Measurements from ENCODE around the gene TMUB2.

TMUB2 gene

GRCh38 chr17:44230140-44230539 lies 43.4 kb downstream of the TMUB2 start:
- Histone ChIP-seq H3K27me3 (ENCODE audit: low read length) (no peaks in the 10 kb centered on the region), H3K9me3 (ENCODE audit: insufficient read depth, low read length) (no peaks in the 10 kb centered on the region), H4K20me1 (ENCODE audit: low read depth, low read length) (no peaks in the 10 kb centered on the region), H3F3A (ENCODE audit: insufficient read depth) (no peaks in the 10 kb centered on the region), H3K36me3 (ENCODE audit: low read length) (no peaks in the 10 kb centered on the region), H3K4me3 (ENCODE audit: insufficient read depth, low read length, poor library complexity, severe bottlenecking) (no peak overlapping the region), H3K9me2 (replicated peaks; ENCODE audit: insufficient read depth, low read length) (no peaks in the 10 kb centered on the region), H3K9ac (ENCODE audit: low read length) (no peak overlapping the region), H3K79me2 (ENCODE audit: insufficient read depth, low read length) (no peaks in the 10 kb centered on the region), H3K27ac (ENCODE audit: low read depth, low read length) (no peak overlapping the region), H3K4me2 (ENCODE audit: low read depth, low read length, poor library complexity, severe bottlenecking) (no peak overlapping the region), H2AFZ (ENCODE audit: low read depth, low read length, severe bottlenecking) (no peak overlapping the region)
- TF ChIP-seq CTCF (IDR thresholded peaks at IDR 0.05; ENCODE audit: insufficient read depth, low read length, poor library complexity, severe bottlenecking) (no peak), EZH2phosphoT487 (conservative IDR thresholded peaks at IDR 0.05; ENCODE audit: low read length) (no peak)

- TF ChIP-seq CTCF (IDR thresholded peaks at IDR 0.05; ENCODE audit: insufficient read depth, low read length, poor library complexity, severe bottlenecking) (no peak), EZH2phosphoT487 (conservative IDR thresholded peaks at IDR 0.05; ENCODE audit: low read length) (no peak)
- H3K27me3 ChIP-seq (ENCODE audit: low read length), result no peaks in the 10 kb centered on the region
- H3K79me2 ChIP-seq (ENCODE audit: insufficient read depth, low read length), result no peaks in the 10 kb centered on the region
- H3K9ac ChIP-seq (ENCODE audit: low read length), result no peak overlapping the region
- no peaks in the 10 kb centered on the region for H4K20me1 ChIP-seq (ENCODE audit: low read depth, low read length)
- no peak overlapping the region for H3K4me3 ChIP-seq (ENCODE audit: insufficient read depth, low read length, poor library complexity, severe bottlenecking)
- H3K9me3 ChIP-seq (ENCODE audit: insufficient read depth, low read length), result no peaks in the 10 kb centered on the region
- H3K4me2 ChIP-seq (ENCODE audit: low read depth, low read length, poor library complexity, severe bottlenecking), result no peak overlapping the region
- no peak overlapping the region for H2AFZ ChIP-seq (ENCODE audit: low read depth, low read length, severe bottlenecking)
- H3K9me2 ChIP-seq (replicated peaks; ENCODE audit: insufficient read depth, low read length), result no peaks in the 10 kb centered on the region
- no peak overlapping the region for H3K27ac ChIP-seq (ENCODE audit: low read depth, low read length)
- H3F3A ChIP-seq (ENCODE audit: insufficient read depth), result no peaks in the 10 kb centered on the region
- no peaks in the 10 kb centered on the region for H3K36me3 ChIP-seq (ENCODE audit: low read length)
Observed at GRCh38 chr17:44232061-44232460, 45.3 kb downstream of the TMUB2 start.

GRCh38 chr17:44233582-44233981 lies 46.8 kb downstream of the TMUB2 start:
- Histone ChIP-seq H3K79me2 (ENCODE audit: insufficient read depth, low read length) (no peaks in the 10 kb centered on the region), H3K9me3 (ENCODE audit: insufficient read depth, low read length) (no peaks in the 10 kb centered on the region), H3K27ac (ENCODE audit: low read depth, low read length) (no peak overlapping the region), H3F3A (ENCODE audit: insufficient read depth) (no peaks in the 10 kb centered on the region), H3K4me2 (ENCODE audit: low read depth, low read length, poor library complexity, severe bottlenecking) (no peak overlapping the region), H3K9ac (ENCODE audit: low read length) (no peak overlapping the region), H3K27me3 (ENCODE audit: low read length) (no peaks in the 10 kb centered on the region), H3K36me3 (ENCODE audit: low read length) (no peaks in the 10 kb centered on the region), H3K4me3 (ENCODE audit: insufficient read depth, low read length, poor library complexity, severe bottlenecking) (no peak overlapping the region), H2AFZ (ENCODE audit: low read depth, low read length, severe bottlenecking) (no peak overlapping the region), H4K20me1 (ENCODE audit: low read depth, low read length) (no peaks in the 10 kb centered on the region), H3K9me2 (replicated peaks; ENCODE audit: insufficient read depth, low read length) (no peaks in the 10 kb centered on the region)
- no peak for TF ChIP-seq CTCF (IDR thresholded peaks at IDR 0.05; ENCODE audit: insufficient read depth, low read length, poor library complexity, severe bottlenecking)
- no peak for TF ChIP-seq EZH2phosphoT487 (conservative IDR thresholded peaks at IDR 0.05; ENCODE audit: low read length)

GRCh38 chr17:44235583-44235936 lies 48.8 kb downstream of the TMUB2 start:
- Histone ChIP-seq H3K9ac (ENCODE audit: low read length) (no peak overlapping the region), H3K4me2 (ENCODE audit: low read depth, low read length, poor library complexity, severe bottlenecking) (no peak overlapping the region), H4K20me1 (ENCODE audit: low read depth, low read length) (no peaks in the 10 kb centered on the region), H3F3A (ENCODE audit: insufficient read depth) (no peaks in the 10 kb centered on the region), H3K9me2 (replicated peaks; ENCODE audit: insufficient read depth, low read length) (no peaks in the 10 kb centered on the region), H3K36me3 (ENCODE audit: low read length) (no peaks in the 10 kb centered on the region), H2AFZ (ENCODE audit: low read depth, low read length, severe bottlenecking) (no peak overlapping the region), H3K27ac (ENCODE audit: low read depth, low read length) (no peak overlapping the region), H3K4me3 (ENCODE audit: insufficient read depth, low read length, poor library complexity, severe bottlenecking) (no peak overlapping the region), H3K79me2 (ENCODE audit: insufficient read depth, low read length) (no peaks in the 10 kb centered on the region), H3K27me3 (ENCODE audit: low read length) (no peaks in the 10 kb centered on the region), H3K9me3 (ENCODE audit: insufficient read depth, low read length) (no peaks in the 10 kb centered on the region)
- TF ChIP-seq EZH2phosphoT487 (conservative IDR thresholded peaks at IDR 0.05; ENCODE audit: low read length), result no peak
- TF ChIP-seq CTCF (IDR thresholded peaks at IDR 0.05; ENCODE audit: insufficient read depth, low read length, poor library complexity, severe bottlenecking), result no peak

Measured in SU-DHL-6 (cell line).